ENCODE results near the gene ZNF775.
A peak's percentile ranks its signal among the peaks of the same experiment; 100 is the strongest.

The ZNF775 gene

GRCh38 chr7:150368096-150368883 is 10.8 kb upstream of the ZNF775 start, which contains the start of gene REPIN1 (continued):
- TF ChIP-seq ZFP30 (CRISPR knock-in tag; IDR thresholded peaks at IDR 0.05) (peak; percentile 45; the same call in 1 of the 2 replicates), ZNF565 (CRISPR knock-in tag; conservative IDR thresholded peaks at IDR 0.05; ENCODE audit: low read depth) (no peak), ZFP3 (CRISPR knock-in tag; IDR thresholded peaks at IDR 0.05) (peak; percentile 82), ARNTL (CRISPR knock-in tag; IDR thresholded peaks at IDR 0.05; ENCODE audit: borderline replicate concordance, low read depth) (no peak), ZNF70 (CRISPR knock-in tag; IDR thresholded peaks at IDR 0.05) (0 out of 2 replicates have a peak, but pooled peaks have one; percentile 21), SNAI2 (CRISPR knock-in tag; IDR thresholded peaks at IDR 0.05) (no peak), ZNF8 (CRISPR knock-in tag; IDR thresholded peaks at IDR 0.05) (no peak)

GRCh38 chr7:150368884-150369747 is 10.0 kb upstream of the ZNF775 start:
- TF ChIP-seq GLIS3 (CRISPR knock-in tag; IDR thresholded peaks at IDR 0.05) (no peak), PATZ1 (CRISPR knock-in tag; IDR thresholded peaks at IDR 0.05; ENCODE audit: borderline replicate concordance) (peak; percentile 28; the same call in 1 of the 2 replicates), ISL1 (CRISPR knock-in tag; IDR thresholded peaks at IDR 0.05) (no peak), ZNF70 (CRISPR knock-in tag; IDR thresholded peaks at IDR 0.05) (peak; percentile 46; the same call in 1 of the 2 replicates), ZFP3 (CRISPR knock-in tag; IDR thresholded peaks at IDR 0.05) (peak; percentile 47; the same call in 1 of the 2 replicates), TOX (CRISPR knock-in tag; IDR thresholded peaks at IDR 0.05; ENCODE audit: borderline replicate concordance) (no peak), TCF4 (CRISPR knock-in tag; IDR thresholded peaks at IDR 0.05; ENCODE audit: borderline replicate concordance) (peak; percentile 67; the same call in 1 of the 2 replicates)
- peak; percentile 81 for ATAC-seq

GRCh38 chr7:150369748-150370501 is 9.2 kb upstream of the ZNF775 start:
- TF ChIP-seq ESRRG (CRISPR knock-in tag; IDR thresholded peaks at IDR 0.05) (no peak), BACH2 (CRISPR knock-in tag; IDR thresholded peaks at IDR 0.05; ENCODE audit: borderline replicate concordance) (no peak), ZFP30 (CRISPR knock-in tag; IDR thresholded peaks at IDR 0.05) (no peak), ZC3H10 (CRISPR knock-in tag; IDR thresholded peaks at IDR 0.05) (no peak), ZNF8 (CRISPR knock-in tag; IDR thresholded peaks at IDR 0.05) (no peak), TOX (CRISPR knock-in tag; IDR thresholded peaks at IDR 0.05; ENCODE audit: borderline replicate concordance) (no peak), SNAI2 (CRISPR knock-in tag; IDR thresholded peaks at IDR 0.05) (no peak), ARNTL (CRISPR knock-in tag; IDR thresholded peaks at IDR 0.05; ENCODE audit: borderline replicate concordance, low read depth) (no peak), PATZ1 (CRISPR knock-in tag; IDR thresholded peaks at IDR 0.05; ENCODE audit: borderline replicate concordance) (no peak), CREB5 (CRISPR knock-in tag; IDR thresholded peaks at IDR 0.05; ENCODE audit: low read depth) (no peak), CSRNP3 (CRISPR knock-in tag; IDR thresholded peaks at IDR 0.05) (no peak), OSR1 (CRISPR knock-in tag; IDR thresholded peaks at IDR 0.05) (no peak), POU6F1 (CRISPR knock-in tag; IDR thresholded peaks at IDR 0.05; ENCODE audit: borderline replicate concordance, low read depth) (no peak), RARB (CRISPR knock-in tag; IDR thresholded peaks at IDR 0.05) (no peak), ZNF565 (CRISPR knock-in tag; conservative IDR thresholded peaks at IDR 0.05; ENCODE audit: low read depth) (no peak), ISL1 (CRISPR knock-in tag; IDR thresholded peaks at IDR 0.05) (no peak), ZNF70 (CRISPR knock-in tag; IDR thresholded peaks at IDR 0.05) (no peak), ZFP3 (CRISPR knock-in tag; IDR thresholded peaks at IDR 0.05) (no peak), GLIS3 (CRISPR knock-in tag; IDR thresholded peaks at IDR 0.05) (no peak)
- peak; percentile 10 for ATAC-seq
